HG03159 (cell line): ENCODE measurements around the gene SORBS2.
"Not testable (repeated sequence)": the region's sequence is repeated elsewhere in the genome, so short reads cannot be mapped to it uniquely, and the experiment has no call there.

Experiments used
- ATAC-seq: cut with Tn5 transposase; IDR thresholded peaks from one replicate; pipeline ENCODE4 v1.9.1; 2021; ENCODE audit warnings: mild to moderate bottlenecking, moderate library complexity; ENCODE audit not compliant: unreplicated experiment

Gene SORBS2, protein sequence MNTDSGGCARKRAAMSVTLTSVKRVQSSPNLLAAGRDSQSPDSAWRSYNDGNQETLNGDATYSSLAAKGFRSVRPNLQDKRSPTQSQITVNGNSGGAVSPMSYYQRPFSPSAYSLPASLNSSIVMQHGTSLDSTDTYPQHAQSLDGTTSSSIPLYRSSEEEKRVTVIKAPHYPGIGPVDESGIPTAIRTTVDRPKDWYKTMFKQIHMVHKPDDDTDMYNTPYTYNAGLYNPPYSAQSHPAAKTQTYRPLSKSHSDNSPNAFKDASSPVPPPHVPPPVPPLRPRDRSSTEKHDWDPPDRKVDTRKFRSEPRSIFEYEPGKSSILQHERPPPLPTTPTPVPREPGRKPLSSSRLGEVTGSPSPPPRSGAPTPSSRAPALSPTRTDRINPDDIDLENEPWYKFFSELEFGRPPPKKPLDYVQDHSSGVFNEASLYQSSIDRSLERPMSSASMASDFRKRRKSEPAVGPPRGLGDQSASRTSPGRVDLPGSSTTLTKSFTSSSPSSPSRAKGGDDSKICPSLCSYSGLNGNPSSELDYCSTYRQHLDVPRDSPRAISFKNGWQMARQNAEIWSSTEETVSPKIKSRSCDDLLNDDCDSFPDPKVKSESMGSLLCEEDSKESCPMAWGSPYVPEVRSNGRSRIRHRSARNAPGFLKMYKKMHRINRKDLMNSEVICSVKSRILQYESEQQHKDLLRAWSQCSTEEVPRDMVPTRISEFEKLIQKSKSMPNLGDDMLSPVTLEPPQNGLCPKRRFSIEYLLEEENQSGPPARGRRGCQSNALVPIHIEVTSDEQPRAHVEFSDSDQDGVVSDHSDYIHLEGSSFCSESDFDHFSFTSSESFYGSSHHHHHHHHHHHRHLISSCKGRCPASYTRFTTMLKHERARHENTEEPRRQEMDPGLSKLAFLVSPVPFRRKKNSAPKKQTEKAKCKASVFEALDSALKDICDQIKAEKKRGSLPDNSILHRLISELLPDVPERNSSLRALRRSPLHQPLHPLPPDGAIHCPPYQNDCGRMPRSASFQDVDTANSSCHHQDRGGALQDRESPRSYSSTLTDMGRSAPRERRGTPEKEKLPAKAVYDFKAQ (N-terminal part only)

DNA sequence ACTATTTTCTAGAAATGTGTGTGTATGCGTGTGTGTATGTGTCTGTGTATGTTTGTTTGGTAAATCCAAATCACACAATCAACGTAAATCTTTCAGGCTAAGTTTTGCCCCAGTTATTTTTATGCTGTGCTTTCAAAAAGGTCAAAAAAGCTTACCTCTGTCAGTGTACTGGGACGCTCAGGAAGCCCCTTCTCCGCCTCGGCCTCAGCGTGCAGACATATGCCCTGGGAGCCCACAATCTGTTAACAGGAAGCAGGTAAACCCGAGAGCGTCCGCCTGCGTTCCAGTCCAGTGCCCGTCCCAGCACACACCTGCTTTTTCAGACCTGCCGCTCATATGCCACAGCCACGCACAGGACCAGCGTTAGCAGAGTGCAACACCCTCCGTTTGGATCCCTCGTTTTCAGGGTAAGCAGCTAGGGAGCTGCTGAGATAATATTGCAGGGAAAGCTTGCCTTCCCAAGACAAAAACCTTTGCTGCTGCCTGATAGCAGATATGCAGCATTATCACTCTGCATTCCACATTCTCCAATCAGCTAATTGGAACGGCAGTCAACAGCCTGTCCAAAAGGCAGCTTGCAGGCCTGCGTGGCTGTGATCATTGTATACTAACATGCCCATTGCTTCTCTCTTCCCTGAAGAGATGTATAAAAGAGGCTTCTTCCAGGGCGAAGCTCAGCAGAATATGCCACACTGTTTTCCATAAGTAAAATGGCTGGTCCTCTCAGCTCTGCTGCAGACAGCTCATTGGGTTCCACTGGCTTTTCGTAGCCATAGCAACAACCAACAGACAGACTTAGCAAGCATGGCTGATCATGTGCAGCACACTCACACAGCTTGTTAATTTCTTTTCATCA lies at the start of gene SORBS2:
SORBS2 (minus strand) TSS at position 686 of the 856 bp plus-strand sequence. CDS start 121,623 bp downstream, outside the sequence.
- peak; percentile 83 for ATAC-seq

DNA sequence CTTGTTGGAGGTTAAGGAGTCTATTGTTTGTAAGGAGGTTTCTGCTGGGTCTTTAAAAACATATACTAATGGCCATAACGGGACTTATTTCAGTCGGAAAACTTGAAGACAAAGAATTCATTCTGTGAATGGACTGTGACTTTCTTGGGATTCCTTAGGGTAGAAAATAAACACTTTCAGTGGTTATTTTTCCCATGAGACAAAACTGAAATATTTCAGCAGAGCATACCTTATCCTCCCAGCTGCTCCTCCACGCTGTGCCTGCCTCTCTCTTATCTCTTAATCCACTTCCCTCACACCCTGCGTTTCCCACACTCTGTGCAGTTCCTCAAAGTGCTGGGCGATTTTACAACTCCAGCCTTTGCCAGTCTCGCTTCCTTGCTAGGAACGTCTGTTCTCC lies 47.1 kb upstream of the SORBS2 start:
- ATAC-seq, result no peak

DNA sequence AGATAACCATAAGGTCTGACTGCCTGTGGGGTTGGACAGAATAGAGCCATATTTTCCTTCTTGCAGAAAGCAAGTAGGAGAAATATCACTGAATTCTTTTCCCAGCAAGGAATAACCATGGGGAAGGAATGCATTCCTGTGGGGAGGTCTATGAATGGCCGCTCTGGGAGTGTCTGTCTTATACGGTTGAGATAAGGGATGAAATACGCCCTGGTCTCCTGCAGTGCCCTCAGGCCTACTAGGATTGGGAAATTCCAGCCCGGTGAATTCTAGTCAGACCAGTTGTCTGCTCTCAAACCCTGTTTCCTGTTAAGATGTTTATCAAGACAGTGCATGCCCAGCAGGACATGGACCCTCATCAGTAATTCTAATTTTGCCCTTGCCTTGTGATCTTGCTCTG lies 45.6 kb upstream of the SORBS2 start:
- ATAC-seq, result not testable (repeated sequence)

DNA sequence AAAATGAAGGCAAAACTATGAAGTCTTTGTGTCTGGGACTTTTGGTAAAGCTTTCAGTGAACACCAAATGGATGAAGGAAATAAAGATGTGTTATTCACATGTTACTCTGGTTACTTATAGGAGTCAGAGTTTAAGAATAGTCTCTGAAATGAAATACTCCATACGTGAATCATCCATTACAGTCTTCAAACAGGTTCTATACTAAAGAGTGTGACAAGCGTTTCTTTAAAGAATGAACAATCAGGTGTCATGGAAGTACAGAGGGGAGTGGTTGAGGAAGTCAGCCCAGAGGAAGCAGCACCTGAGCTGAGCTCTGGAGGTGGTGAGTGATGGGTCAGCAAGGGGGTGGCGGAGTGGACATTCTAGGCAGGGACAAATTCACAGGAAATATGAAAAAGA lies 41.8 kb upstream of the SORBS2 start:
- no peak for ATAC-seq

DNA sequence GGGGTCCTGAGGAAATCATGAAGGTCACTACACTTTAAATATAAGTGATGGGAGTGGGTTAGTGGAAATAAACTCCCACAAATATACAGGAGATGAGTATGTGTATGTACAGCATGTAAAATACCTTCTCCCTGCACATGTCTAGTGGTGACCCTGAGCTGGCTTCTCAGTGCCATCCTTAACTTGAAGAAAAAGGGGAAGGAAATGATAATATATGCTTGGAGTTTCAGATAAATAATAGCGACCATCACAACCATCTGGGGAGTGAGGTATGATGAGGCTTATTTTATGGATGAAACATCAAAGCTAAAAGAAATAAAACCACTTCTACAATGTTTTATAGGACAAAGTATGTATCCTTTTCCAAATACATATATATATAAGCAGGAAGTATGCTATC lies 41.0 kb upstream of the SORBS2 start:
- ATAC-seq, result no peak

DNA sequence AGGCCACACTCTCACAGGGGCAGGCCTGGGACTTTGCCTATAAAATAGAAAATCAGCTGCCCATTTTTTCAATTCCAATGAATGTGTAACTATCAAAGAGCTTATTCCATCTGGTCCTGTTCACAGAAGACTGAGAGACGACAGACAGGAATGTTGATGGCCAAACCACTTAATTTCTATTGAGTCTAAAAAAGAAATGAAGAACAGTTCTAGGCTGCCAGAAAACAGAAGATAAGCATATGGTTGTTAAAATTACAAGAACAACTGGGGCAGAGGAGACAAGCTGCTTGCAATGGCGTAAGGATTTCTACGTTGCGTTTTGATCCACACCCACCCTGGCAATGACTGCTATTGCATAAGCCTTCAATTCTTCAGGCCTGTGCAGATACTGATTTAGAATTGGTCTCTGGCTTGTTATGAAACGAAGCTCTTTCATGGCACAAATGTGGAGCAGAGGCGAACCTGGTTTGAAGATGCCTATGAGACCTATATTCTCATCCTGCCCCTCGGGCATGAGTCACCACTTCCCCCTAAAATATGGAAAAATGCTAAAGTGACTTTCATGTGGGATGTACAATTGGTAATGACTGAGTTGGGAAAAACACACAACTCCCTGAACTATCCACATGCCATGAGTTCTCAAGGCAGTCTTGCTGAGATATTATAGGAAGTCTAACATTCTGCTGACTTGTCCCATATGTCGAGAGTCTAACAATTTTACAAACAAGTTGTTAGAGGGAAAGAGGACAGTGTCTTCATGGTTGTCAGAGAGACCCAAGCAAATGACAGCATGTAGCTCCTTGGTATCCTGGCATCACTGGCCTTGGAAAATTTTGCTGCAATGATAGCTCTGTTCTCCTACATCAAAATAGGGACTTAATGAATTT lies 37.9 kb upstream of the SORBS2 start:
- ATAC-seq, result no peak

DNA sequence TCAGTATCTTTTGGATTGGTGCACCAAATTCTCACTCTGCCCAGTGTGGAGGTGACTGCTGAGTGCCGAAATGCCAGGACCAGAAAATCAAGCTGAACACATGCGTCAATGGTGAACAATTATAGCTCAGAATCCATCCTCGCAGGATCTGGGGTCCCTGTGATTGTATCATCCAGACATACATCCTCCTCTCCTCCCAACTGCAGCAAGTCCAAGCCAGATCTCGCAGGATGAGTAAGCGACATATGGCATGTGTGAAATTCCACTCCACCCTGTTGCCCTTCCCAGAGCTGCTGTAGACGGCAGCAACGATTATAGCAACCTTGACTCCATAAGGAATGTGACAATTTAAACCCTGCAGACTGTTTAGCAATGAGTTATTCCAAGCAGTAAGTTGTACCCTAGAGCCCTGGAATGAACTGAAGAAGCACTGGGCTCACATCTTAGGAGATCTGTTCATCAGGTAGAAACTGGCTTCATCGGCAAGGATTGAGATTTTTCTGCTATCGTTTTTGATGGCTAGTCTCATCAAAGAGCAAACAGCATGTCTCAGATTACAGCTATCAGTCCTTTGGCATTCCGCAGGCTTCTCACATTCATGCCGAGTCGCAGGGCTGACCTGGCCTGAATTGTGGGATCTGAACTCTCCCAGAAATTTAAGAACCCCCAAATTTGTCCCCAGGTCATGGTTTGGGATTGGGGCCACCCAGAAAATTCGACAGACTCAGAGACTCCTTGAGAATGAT lies 35.5 kb upstream of the SORBS2 start:
- ATAC-seq, result no peak

DNA sequence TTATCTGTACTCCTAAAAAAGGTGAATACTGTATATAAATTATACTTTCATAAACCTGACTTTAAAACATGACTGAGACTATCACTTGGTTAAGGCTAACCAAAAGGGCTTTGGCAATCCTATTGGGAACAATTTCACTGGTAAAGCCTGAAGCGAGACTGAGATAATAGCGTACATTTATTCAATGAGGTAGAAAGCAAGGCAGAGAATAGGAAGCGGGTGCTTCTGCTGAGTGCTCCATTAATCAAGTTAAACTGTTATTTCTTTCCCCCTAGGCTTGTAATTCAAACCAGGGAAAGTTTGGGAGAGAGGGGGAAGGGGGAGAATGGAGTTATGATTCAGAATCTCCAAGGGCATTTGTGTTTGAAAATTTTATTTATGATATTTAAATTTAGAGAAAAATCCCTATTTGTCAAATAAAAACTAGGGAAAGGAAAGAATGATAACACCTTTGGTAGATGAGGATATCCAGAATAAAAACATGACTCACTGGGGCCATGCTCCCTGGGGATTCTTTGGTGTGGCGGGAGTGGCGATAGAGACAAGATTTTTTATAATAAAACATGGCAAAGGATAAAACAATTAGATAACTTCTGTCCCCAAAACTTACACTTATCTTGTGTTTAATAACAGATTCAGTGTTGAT lies 34.6 kb upstream of the SORBS2 start:
- ATAC-seq, result no peak

DNA sequence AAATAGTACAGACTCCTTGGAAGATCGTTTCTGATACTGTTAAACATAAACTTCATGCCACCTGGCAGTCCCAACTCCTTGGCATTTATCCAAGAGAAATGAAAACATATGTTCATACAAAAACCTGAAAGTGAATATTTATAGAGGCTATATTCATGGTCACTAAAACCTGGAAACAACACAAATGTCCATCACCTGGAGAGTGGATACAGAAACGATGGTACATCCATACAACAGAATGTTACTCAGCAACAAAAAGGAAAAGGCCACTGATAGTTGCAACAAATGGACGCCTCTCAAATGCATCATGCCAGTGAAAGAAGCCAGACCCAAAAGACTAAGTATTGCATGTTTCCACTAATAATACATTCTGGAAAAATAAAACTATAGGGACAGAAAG lies 34.0 kb upstream of the SORBS2 start:
- ATAC-seq, result no peak

DNA sequence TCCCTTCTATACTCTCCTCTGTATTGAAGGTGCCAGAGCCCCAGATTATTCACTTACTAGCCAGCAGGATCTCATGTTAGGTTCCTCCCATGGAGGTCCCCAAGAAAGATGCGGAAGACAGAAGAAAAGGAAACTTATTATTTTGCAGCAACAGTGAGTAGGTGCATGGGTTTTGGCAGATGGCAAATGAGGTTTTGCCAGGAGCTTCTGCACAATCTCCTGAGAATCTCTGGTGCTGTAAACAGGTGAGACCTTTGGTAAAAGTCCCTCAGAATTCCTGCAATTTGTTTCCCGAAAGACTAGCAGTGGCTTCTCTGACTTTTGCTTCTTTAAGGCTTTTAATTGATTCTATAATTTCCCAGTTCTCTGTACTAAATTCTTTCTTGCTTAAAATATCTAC lies 29.5 kb upstream of the SORBS2 start:
- no peak for ATAC-seq

DNA sequence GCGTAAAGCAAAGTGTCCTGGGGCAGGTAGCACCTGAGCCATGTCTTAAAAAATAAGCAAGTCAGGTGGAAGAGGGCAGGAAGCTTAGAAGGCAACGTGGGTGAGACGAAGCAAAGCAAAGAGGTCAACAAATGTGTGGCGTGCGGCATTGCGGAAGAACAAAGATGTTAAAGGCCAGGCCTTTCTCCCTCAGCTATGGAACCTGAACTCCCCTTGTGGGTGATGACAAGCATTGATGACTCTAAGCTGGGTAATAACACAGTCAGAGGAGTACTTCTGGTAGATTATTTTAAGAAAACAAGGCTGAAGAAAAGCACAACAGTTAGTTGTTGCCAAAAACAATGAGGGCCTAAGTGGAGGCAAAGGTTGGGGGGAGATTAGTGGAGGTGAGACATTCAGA lies 29.0 kb upstream of the SORBS2 start:
- no peak for ATAC-seq

DNA sequence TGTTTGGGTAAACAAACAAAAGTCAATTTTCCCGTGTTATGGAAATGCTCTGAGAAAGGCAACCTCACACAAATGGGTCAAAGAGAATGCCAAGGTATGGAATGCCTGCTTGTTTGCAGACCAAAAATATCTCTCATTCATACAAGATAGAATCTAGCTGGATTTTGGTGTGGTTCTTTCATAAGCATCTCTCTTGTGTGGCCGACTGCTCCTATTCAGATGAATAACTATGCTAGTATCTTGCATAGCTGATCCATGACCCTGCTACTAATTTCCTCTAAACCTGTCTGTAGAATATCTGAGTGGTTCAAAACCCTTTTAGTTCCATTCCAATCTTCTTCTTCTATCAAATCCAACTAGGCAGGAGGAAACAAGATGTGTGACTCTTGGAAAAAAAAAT lies 28.2 kb upstream of the SORBS2 start:
- no peak for ATAC-seq

DNA sequence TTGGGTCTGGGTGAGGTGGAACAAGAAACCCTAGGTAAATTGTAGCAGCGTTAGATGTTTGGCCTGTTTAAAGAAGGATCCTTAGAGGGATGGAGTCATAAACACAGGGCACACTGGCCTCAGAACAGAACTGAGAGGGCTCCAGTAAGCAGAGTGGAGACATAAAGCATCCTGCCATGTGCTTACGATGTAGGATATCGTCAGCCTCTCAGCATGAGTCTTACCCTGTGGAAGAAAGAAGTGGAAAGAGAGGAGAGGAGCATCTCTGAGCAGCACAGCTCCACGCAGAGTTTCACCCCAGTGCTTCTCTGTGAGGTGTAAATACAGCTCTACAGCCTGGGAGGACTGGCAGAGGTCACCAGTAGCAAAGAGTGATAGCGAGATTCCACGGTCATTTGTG lies 27.8 kb upstream of the SORBS2 start:
- no peak for ATAC-seq

DNA sequence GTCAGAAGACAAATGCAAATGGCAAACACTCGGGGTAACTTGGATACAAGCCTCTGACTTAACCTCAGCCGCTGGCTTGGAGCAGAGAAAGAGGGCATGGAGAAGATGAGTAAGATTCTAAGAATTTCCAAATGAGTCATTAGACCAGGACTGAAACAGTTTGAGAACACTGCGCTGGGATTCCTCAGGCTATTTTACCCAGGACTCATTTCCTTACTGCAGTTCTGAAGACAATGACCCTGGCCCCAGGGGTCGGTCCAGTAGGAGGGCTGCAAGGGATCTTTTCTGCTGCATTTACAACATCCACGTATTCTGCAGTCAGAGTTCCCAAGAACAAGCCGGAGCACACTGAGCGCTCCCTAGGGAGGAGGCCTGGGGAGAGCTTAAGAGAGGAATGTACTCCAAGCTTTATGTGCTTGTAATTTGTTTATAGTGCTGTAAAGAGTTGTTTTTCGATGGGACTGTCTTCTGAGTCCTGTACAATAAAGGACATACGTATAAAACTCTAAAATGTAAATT lies 27.3 kb upstream of the SORBS2 start:
- ATAC-seq, result no peak

DNA sequence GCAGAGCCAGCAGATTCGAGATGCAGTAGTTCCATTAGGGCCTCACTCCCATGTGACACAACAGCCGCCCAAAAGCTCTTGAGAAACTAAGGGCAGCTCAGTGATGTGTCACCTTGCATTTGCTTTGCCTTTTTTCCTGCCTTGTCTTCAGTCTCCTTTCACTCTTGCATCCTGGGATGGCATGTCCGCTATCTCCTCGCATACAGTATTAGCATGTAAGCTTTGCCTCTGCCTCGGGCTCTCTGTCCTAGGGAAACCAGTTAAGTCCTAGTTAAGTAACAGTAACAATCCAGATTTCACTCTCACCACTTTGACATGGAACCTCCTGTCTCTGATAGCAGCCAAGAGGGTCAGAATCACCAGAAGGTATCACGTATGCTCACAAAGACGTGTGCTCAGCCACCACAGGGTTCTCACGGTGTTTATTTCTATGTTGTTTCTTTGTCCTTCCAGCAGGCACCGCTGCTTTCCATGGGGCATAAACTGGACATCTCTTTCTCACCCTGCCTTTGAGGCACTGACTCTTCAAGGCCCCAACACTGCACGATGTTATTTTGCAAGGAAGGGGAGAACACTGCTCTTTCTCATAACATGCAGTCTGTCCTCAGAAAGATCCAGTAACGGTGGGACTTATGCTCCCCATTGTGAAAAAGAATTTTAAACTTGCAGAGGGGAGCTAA lies 26.7 kb upstream of the SORBS2 start:
- no peak for ATAC-seq

DNA sequence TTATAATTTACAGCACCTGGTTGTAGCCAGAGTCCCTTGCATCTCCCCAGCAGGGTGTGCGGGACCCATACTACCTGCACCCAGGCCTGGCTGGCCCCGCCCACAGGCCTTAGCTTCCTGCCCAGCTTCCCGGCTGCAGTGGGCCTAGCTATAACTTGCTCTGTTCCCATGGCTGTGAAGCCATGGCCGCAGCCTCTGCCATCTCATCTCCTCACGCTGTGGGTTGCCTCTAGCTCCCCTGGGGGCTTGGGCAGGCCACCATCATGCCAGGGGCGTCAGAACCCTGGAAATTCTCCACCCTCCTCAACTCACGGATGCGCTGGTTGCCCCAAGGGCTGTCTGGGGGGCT lies 26.1 kb upstream of the SORBS2 start:
- ATAC-seq, result no peak

DNA sequence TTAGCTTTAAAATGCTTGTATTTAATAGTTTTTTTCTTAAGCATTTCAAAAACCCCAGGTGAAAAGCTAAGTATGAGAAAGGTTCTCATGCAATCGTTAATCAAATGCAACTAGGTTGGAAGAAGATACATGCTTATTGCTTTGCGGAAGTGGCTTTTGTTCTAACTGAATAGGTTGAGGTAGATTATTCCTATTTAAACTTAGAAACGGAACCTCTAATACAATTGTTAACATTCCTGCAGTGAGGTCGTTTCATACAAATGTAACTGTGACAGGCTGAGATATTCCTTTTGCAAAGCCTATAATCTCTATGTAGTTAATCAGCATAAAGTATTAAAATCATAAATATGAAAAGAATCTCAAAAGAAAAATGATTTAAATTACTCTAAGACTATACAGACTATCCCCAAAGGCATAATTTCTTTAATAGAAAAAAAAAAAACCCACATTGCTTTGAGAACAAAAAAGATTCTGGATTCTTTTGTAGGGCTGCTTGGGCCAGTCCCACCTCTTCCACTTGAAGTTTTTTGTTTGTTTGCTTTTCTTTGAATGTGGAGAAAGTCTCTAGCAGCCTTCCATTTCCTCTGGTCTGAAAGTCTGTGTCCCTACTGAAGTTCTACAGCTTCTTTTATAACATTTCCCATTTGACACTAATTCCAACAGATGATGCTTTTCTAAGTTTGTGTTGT lies 25.6 kb upstream of the SORBS2 start:
- no peak for ATAC-seq
